HepG2 (cell line): Measurements from ENCODE around the gene NPVF.

ENCODE experiments used
- ESRRA ChIP-seq: sonication (generic); formaldehyde crosslinking; IDR thresholded peaks from 2 replicates; pipeline ENCODE4 v1.5.1; 2020; ENCODE audit warnings: mild to moderate bottlenecking, low read depth, missing genetic modification reagents
- MAZ ChIP-seq, 2 experiments: sonication (generic) in 1 of 2; formaldehyde crosslinking in 1 of 2; IDR thresholded peaks; 2 replicates each; pipeline versions ENCODE4 v1.5.0 to v1.6.1; 2012 to 2020; ENCODE audit warnings: low read depth in 2 of 2, mild to moderate bottlenecking in 2 of 2, borderline replicate concordance in 1 of 2, improper control_type of control experiment in 1 of 2, low read length in 1 of 2, missing genetic modification reagents in 1 of 2, moderate library complexity in 1 of 2

DNA sequence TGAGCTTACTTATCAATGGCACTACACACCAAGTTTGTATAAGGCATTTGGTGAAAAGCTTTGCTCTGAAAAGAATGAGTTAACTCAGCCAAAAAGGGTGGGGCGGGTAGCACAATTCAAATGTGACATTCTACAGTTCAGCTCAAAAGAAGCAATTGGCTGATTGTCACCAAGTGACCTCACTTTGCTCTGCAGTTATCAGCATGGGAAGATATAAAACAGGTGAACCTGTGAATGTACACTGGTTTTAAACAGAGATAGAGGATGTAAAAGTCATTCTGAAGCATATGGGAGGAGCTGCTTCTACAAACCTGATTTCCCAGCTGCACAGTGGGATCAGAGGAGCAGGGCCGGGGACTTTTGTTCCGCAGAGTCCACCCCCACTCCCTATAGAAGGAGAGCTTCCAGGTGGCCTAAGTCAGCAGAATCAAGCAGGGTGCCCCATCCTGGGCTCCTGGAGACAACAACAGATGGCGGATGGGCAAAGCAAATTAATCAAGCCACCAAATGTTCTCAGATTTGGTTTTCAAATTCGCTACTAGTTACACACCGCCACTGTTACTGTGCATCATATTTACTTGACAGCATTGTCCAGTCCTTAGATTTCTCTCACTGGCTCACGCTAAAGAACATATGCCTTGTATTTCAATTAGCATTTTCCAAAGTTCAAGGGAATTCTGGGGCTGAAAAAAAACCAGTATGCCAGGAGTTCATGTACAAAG, 27.5 kb upstream of the NPVF start:
- no peak for TF ChIP-seq ESRRA (CRISPR knock-in tag)
- no peak for TF ChIP-seq MAZ (IDR thresholded peaks at IDR 0.05; ENCODE audit: borderline replicate concordance, low read depth, low read length)
- no peak for TF ChIP-seq MAZ (CRISPR knock-in tag; IDR thresholded peaks at IDR 0.05; ENCODE audit: low read depth)
